ENCODE results near the gene GPS1.

GPS1 gene

GRCh38 chr17:82062984-82063368, 11.3 kb downstream of the GPS1 start:
- TF ChIP-seq JUND (IDR thresholded peaks at IDR 0.05; ENCODE audit: low read depth) = no peak
- in situ Hi-C loops (cut with HindIII; ENCODE audit: low pct_unique_long_range_greater_than_20kb, low sequenced_read_pairs) = no loop called here

GRCh38 chr17:82063424-82064415, 12.0 kb downstream of the GPS1 start:
- in situ Hi-C loops (cut with HindIII; ENCODE audit: low pct_unique_long_range_greater_than_20kb, low sequenced_read_pairs) = no loop called here
- DNase-seq (ENCODE audit: low read depth in 1 of 2, low spot score in 1 of 2) = peak in 1 of 2 experiments; percentile 54
- TF ChIP-seq JUND (IDR thresholded peaks at IDR 0.05; ENCODE audit: low read depth) = no peak

More at GRCh38 chr17:82062984-82063368, 11.3 kb downstream of the GPS1 start:
- no peak for DNase-seq (ENCODE audit: low read depth in 1 of 2, low spot score in 1 of 2)

GRCh38 chr17:82064433-82065192, 12.9 kb downstream of the GPS1 start:
- in situ Hi-C loops (cut with HindIII; ENCODE audit: low pct_unique_long_range_greater_than_20kb, low sequenced_read_pairs) = no loop called here
- no peak for DNase-seq (ENCODE audit: low read depth in 1 of 2, low spot score in 1 of 2)
- no peak for TF ChIP-seq JUND (IDR thresholded peaks at IDR 0.05; ENCODE audit: low read depth)

GRCh38 chr17:82065193-82065637, 13.5 kb downstream of the GPS1 start:
- in situ Hi-C loops (cut with HindIII; ENCODE audit: low pct_unique_long_range_greater_than_20kb, low sequenced_read_pairs) = no loop called here
- TF ChIP-seq JUND (IDR thresholded peaks at IDR 0.05; ENCODE audit: low read depth) = no peak
- DNase-seq (ENCODE audit: low read depth in 1 of 2, low spot score in 1 of 2) = peak; percentile 49 to 64

GRCh38 chr17:82065638-82066303, 14.1 kb downstream of the GPS1 start, which contains the start of gene DUS1L:
Gene DUS1L, minus strand, starts transcription at chr17:82065804. Its CDS starts 745 bp downstream, at chr17:82065059.
- TF ChIP-seq JUND (IDR thresholded peaks at IDR 0.05; ENCODE audit: low read depth) = no peak
- DNase-seq (ENCODE audit: low read depth in 1 of 2, low spot score in 1 of 2) = peak; percentile 70 to 75
- in situ Hi-C loops (cut with HindIII; ENCODE audit: low pct_unique_long_range_greater_than_20kb, low sequenced_read_pairs) = no loop called here

- no peak for TF ChIP-seq JUND (IDR thresholded peaks at IDR 0.05; ENCODE audit: low read depth)
- DNase-seq (ENCODE audit: low read depth in 1 of 2, low spot score in 1 of 2) = no peak
- in situ Hi-C loops (cut with HindIII; ENCODE audit: low pct_unique_long_range_greater_than_20kb, low sequenced_read_pairs) = no loop called here
Measured at GRCh38 chr17:82070611-82071010, 18.9 kb downstream of the GPS1 start.

- TF ChIP-seq JUND (IDR thresholded peaks at IDR 0.05; ENCODE audit: low read depth) = no peak
- in situ Hi-C loops (cut with HindIII; ENCODE audit: low pct_unique_long_range_greater_than_20kb, low sequenced_read_pairs) = no loop called here
- DNase-seq (ENCODE audit: low read depth in 1 of 2, low spot score in 1 of 2) = no peak
Measured at GRCh38 chr17:82072827-82073226, 21.1 kb downstream of the GPS1 start.

GRCh38 chr17:82073446-82073845, 21.7 kb downstream of the GPS1 start:
- TF ChIP-seq JUND (IDR thresholded peaks at IDR 0.05; ENCODE audit: low read depth) = no peak
- in situ Hi-C loops (cut with HindIII; ENCODE audit: low pct_unique_long_range_greater_than_20kb, low sequenced_read_pairs) = no loop called here
- no peak for DNase-seq (ENCODE audit: low read depth in 1 of 2, low spot score in 1 of 2)

GRCh38 chr17:82076018-82076784, 24.5 kb downstream of the GPS1 start:
- 0 out of 2 replicates have a peak, but pooled peaks have one; percentile 24 for TF ChIP-seq JUND (IDR thresholded peaks at IDR 0.05; ENCODE audit: low read depth)
- in situ Hi-C loops (cut with HindIII; ENCODE audit: low pct_unique_long_range_greater_than_20kb, low sequenced_read_pairs) = no loop called here
- peak in 1 of 2 experiments; percentile 48 for DNase-seq (ENCODE audit: low read depth in 1 of 2, low spot score in 1 of 2)

- no peak for TF ChIP-seq JUND (IDR thresholded peaks at IDR 0.05; ENCODE audit: low read depth)
- DNase-seq (ENCODE audit: low read depth in 1 of 2, low spot score in 1 of 2) = no peak
- in situ Hi-C loops (cut with HindIII; ENCODE audit: low pct_unique_long_range_greater_than_20kb, low sequenced_read_pairs) = no loop called here
Measured at GRCh38 chr17:82076785-82077591, 25.3 kb downstream of the GPS1 start.
